Epithelial cell of proximal tubule (primary cell): Measurements from ENCODE around the gene LENEP. TPM values are rescaled to one million over a fixed set of nuclear protein-coding genes. Genes with fewer than 3 reads are reported as not detected.

Experiments used
- DNase-seq: peaks from one replicate; pipeline ENCODE4 v3.0.0-alpha.2; 2011; ENCODE audit warnings: low read depth
- H3K4me3 ChIP-seq: 2 replicates; pipeline ENCODE4 v1.5.1; 2011; ENCODE audit warnings: low read depth, mild to moderate bottlenecking, low read length
- total RNA-seq: library from RNA; depleted of rRNA; stranded (reverse); fragments of >200 nt; gene quantifications from 2 replicates; pipeline ENCODE4 v1.2.3, GENCODE V29; 2015
- TF ChIP-seq, protein P1 (sequence below): conservative IDR thresholded peaks from 2 replicates; pipeline ENCODE4 v1.5.1; 2012; ENCODE audit warnings: low read depth, mild to moderate bottlenecking, low read length

LENEP gene
- total RNA-seq, 1 donor from 2014 or later, result not detected

DNA sequence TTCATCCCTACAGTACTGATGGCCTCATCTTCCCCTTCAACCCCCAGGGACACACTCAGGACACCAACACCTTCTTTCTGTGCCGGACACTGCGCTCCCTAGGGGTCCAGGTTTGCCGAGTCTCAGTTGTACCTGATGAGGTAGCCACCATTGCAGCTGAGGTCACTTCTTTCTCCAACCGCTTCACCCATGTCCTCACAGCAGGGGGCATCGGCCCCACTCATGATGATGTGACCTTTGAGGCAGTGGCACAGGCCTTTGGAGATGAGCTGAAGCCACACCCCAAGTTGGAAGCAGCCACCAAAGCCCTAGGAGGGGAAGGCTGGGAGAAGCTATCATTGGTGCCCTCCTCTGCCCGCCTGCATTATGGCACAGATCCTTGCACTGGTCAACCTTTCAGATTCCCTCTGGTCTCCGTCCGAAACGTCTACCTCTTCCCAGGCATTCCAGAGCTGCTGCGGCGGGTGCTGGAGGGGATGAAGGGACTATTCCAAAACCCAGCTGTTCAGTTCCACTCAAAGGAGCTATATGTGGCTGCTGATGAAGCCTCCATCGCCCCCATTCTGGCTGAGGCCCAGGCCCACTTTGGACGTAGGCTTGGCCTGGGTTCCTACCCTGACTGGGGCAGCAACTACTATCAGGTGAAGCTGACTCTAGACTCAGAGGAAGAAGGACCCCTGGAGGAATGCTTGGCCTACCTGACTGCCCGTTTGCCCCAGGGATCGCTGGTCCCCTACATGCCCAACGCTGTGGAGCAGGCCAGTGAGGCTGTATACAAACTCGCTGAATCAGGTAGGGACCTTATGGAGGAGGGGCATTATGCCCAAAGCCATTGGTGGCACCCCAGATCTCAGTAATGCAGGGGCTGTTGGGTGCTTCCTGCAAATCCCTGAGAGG lies 5.1 kb upstream of the LENEP start:
- TF ChIP-seq, protein P1, sequence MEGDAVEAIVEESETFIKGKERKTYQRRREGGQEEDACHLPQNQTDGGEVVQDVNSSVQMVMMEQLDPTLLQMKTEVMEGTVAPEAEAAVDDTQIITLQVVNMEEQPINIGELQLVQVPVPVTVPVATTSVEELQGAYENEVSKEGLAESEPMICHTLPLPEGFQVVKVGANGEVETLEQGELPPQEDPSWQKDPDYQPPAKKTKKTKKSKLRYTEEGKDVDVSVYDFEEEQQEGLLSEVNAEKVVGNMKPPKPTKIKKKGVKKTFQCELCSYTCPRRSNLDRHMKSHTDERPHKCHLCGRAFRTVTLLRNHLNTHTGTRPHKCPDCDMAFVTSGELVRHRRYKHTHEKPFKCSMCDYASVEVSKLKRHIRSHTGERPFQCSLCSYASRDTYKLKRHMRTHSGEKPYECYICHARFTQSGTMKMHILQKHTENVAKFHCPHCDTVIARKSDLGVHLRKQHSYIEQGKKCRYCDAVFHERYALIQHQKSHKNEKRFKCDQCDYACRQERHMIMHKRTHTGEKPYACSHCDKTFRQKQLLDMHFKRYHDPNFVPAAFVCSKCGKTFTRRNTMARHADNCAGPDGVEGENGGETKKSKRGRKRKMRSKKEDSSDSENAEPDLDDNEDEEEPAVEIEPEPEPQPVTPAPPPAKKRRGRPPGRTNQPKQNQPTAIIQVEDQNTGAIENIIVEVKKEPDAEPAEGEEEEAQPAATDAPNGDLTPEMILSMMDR, result no peak
- no peak for DNase-seq
- no peak overlapping the region for H3K4me3 ChIP-seq

DNA sequence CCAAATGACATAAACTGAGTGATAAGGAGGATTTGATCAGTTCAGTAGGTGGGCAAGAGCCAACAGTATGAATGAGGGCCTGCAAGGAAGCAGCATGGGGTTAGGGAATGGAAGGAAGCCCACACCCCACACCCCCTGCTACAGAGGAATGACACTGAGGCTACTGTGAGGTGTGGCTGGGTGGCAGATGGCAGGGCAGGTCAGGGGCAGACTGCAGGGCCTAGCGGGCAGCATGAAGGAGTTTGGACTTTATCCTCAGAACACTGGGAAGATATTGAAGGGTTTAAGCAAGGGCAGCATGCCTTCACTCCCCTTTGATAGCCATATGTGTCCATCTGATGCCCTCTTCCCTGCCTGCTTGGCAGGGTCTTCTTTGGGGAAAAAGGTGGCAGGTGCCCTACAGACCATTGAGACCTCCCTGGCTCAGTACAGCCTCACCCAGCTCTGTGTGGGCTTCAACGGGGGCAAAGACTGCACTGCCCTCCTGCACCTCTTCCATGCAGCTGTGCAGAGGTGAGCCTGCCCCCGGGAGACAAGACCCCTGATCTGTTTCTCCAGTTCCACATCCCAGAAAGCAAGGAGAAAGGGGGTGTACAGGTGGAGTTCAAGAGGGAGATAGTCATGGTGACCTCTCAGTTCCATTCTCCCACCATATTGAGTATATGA lies 4.1 kb upstream of the LENEP start:
- TF ChIP-seq, protein P1, result no peak
- DNase-seq, result no peak
- H3K4me3 ChIP-seq, result no peak overlapping the region

DNA sequence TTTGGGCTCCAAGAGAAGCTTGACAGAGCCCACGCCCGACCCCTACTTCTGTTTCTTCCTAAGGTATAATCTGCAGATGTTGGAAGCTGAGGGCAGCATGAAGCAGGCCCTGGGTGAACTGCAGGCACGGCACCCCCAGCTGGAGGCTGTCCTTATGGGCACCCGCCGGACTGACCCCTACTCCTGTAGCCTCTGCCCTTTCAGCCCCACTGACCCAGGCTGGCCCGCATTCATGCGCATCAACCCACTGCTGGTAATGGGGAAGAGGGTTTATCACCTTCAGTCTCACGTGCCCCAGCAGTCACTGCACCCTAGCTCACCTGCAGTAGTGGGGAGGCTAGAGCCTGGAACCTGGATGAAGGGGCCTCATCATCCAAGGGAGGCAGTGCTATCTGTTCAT lies 3.1 kb upstream of the LENEP start:
- TF ChIP-seq, protein P1, result no peak
- no peak overlapping the region for H3K4me3 ChIP-seq
- no peak for DNase-seq

- TF ChIP-seq, protein P1, result peak; percentile 40
- DNase-seq, result no peak
- H3K4me3 ChIP-seq, result no peak overlapping the region
Observed at GRCh38 chr1:154992721-154993571, 440 bp upstream of the LENEP start.

GRCh38 chr1:154994269-154994587 lies 842 bp downstream of the LENEP start:
- TF ChIP-seq, protein P1, result no peak
- H3K4me3 ChIP-seq, result no peak overlapping the region
- no peak for DNase-seq

DNA sequence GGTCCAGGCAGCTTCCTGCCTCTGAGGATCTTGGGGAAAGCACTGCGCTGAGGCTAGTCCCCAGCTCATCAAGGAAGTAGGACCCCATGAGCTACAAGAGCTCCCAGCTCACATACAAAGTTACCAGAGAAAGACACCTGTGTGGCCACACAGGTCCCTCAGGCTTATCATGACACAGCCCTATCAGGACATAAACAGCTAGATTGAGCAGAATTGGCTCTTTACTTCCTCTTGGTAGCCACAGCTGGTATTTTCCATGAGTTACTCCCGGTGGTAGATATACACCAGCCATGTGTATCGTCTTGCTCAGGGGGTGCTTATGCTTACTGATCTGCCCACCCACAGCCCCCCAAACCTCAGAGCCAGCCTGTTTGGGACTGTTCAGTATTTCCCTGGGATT lies 1.2 kb downstream of the LENEP start:
- DNase-seq, result no peak
- TF ChIP-seq, protein P1, result no peak
- no peak overlapping the region for H3K4me3 ChIP-seq
